Coronary artery (tissue), 2 donors: ENCODE results near the gene NEB.

Experiments
- DNase-seq: peaks from one replicate; pipeline ENCODE4 v3.0.0-alpha.2; 2017; ENCODE audit warnings: low spot score
- H3K27ac ChIP-seq, 2 donors: fragments of 200-600 bp; sonication (generic); one replicate each; pipeline ENCODE4 v1.5.1; 2016 to 2019
- H3K4me3 ChIP-seq: fragments of 200-600 bp; sonication (generic); 2 replicates; pipeline ENCODE4 v1.5.1; 2016; ENCODE audit warnings: mild to moderate bottlenecking, moderate library complexity
- CTCF ChIP-seq: fragments of 200-600 bp; sonication (generic); IDR thresholded peaks from one replicate; pipeline ENCODE4 v1.5.1; 2019; ENCODE audit warnings: antibody characterized with exemption

NEB gene

GRCh38 chr2:151523850-151524249, 210.4 kb downstream of the NEB start:
- Histone ChIP-seq H3K27ac (no peak overlapping the region), H3K4me3 (no peak overlapping the region)
- no peak for DNase-seq
- TF ChIP-seq CTCF: no peak

GRCh38 chr2:151522556-151522955, 211.7 kb downstream of the NEB start:
- no peak for TF ChIP-seq CTCF

GRCh38 chr2:151520976-151521375, 213.3 kb downstream of the NEB start:
- H3K27ac ChIP-seq: no peak overlapping the region
- DNase-seq: no peak
- no peak overlapping the region for H3K4me3 ChIP-seq
- TF ChIP-seq CTCF: no peak

More at GRCh38 chr2:151522556-151522955, 211.7 kb downstream of the NEB start:
- Histone ChIP-seq H3K27ac (no peak overlapping the region), H3K4me3 (no peak overlapping the region)
- DNase-seq: no peak

- no peak for TF ChIP-seq CTCF
Measured at GRCh38 chr2:151518802-151519201, 215.5 kb downstream of the NEB start.

GRCh38 chr2:151508519-151508918, 225.8 kb downstream of the NEB start:
- no peak for DNase-seq
- no peak overlapping the region for H3K27ac ChIP-seq
- TF ChIP-seq CTCF: no peak
- no peak overlapping the region for H3K4me3 ChIP-seq

More at GRCh38 chr2:151518802-151519201, 215.5 kb downstream of the NEB start:
- no peak for DNase-seq
- H3K4me3 ChIP-seq: no peak overlapping the region
- H3K27ac ChIP-seq: no peak overlapping the region

GRCh38 chr2:151506170-151506569, 228.1 kb downstream of the NEB start:
- no peak overlapping the region for H3K4me3 ChIP-seq
- no peak overlapping the region for H3K27ac ChIP-seq
- no peak for TF ChIP-seq CTCF
- DNase-seq: no peak

GRCh38 chr2:151498178-151498577, 236.1 kb downstream of the NEB start:
- no peak for TF ChIP-seq CTCF
- Histone ChIP-seq H3K4me3 (no peak overlapping the region), H3K27ac (no peak overlapping the region)
- no peak for DNase-seq
